HUES48 (cell line): ENCODE results near the gene RAD52.

Experiments
- H3K27ac ChIP-seq: one replicate; pipeline ENCODE4 v1.7.0; 2013; ENCODE audit warnings: low read depth, low read length, inconsistent platforms
- H3K27me3 ChIP-seq: 2 replicates; pipeline ENCODE4 v1.6.1; 2013; ENCODE audit warnings: mild to moderate bottlenecking, low read length; ENCODE audit not compliant: control insufficient read depth, insufficient read depth
- H3K36me3 ChIP-seq: 2 replicates; pipeline ENCODE4 v1.6.1; 2013; ENCODE audit warnings: low read length; ENCODE audit not compliant: control insufficient read depth, insufficient read depth
- H3K4me1 ChIP-seq: 2 replicates; pipeline ENCODE4 v1.6.1; 2013; ENCODE audit warnings: mild to moderate bottlenecking, low read length; ENCODE audit not compliant: control insufficient read depth, insufficient read depth
- H3K4me3 ChIP-seq: 2 replicates; pipeline ENCODE4 v1.5.1; 2013; ENCODE audit warnings: mild to moderate bottlenecking, low read depth, low read length
- H3K9ac ChIP-seq: 2 replicates; pipeline ENCODE4 v1.6.1; 2013; ENCODE audit warnings: mild to moderate bottlenecking, low read depth, low read length, moderate library complexity
- H3K9me3 ChIP-seq: 2 replicates; pipeline ENCODE4 v1.6.1; 2013; ENCODE audit warnings: low read length; ENCODE audit not compliant: control insufficient read depth, insufficient read depth

RAD52 gene

DNA sequence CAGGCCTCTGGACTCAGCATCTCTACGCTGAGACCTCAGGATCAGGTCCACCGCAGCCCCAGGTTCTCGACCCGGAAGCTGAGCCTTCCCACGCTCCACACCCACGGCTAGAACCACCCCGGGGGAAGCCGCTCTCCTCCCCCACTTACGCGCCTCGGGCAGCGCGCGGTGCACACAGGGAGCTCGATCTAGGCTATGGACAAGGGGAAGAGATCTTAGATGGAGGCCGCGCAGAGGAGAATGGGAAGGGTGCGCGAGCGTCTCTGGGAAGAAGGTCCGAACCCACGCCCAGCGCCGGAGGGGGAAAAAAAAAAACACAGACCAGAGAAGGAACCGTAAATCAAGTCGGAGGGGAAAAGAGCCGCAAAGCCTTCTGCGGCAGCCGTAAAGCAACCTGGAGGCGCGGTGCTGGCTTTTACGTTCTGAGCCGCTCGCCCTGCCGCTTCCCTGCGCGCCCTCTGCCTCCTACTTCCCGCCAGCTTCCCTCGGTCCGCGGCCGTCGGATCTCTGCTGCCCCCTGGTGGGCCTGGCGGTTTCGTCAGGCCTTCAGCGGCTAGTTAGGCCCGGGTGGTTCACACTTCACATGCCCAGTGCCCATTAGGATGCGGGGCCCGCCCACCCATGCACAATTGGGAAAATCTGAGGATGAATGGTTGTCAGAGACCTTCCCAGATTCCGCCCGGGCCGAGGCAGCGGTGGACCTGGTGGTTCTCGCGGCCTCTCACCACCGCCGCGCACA lies at the start of gene RAD52:
Gene RAD52 (minus strand): TSS at position 242 of the 739 bp plus-strand sequence. CDS start 16,636 bp downstream, outside the sequence.
- Histone ChIP-seq H3K9ac (peak within 1 kb of the TSS; percentile 92), H3K9me3 (no peaks in the 10 kb centered on the region)

DNA sequence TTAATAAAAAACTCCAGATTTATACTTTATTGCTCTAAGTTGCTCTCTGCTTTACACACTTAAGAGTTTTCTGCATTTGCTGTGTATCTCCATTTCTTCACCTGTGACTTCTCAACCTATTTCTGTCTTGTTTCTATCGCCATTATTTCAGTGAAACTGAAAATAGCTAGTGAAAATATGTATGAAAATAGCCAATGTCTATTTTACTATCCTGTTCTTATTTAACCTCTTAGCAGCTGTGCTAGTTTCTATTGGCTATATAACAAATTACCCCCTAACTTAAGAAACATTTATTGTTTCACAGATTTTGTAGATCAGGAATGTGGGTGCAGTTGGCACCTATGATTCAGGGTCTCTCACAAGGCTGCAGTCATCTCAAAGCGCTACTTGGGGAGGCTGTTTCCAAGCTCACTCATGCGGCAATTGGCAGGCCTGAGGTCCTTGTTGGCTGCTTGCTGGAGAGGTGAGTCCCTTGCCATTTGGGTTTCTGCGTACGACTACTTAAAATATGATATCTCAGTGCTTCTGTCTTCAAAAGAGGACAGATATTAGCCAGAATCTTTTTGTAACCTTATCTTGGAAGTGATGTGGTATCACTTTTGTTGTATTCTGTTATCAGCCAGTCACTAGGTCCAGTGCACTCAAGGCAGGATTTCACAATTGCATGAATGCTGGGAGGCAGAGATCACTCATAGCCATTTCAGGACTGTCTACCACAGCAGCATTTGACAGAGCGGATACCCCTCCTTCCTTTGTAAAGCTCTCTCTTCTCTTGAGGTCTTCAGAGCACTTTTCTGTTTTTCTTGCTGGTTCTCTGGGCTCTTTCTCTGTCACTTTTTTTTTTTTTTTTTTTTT lies 48.8 kb upstream of the RAD52 start:
- no peak overlapping the region for H3K9ac ChIP-seq
- no peak overlapping the region for H3K4me3 ChIP-seq
- H3K27me3 ChIP-seq: no peaks in the 10 kb centered on the region
- H3K36me3 ChIP-seq: peaks cover 5% of the 10 kb centered on the region; the same call in 1 of the 2 replicates
- peaks cover under 1% of the 10 kb centered on the region; the same call in 1 of the 2 replicates for H3K4me1 ChIP-seq
- H3K9me3 ChIP-seq: no peaks in the 10 kb centered on the region
- no peak overlapping the region for H3K27ac ChIP-seq

More for the DNA sequence above, at the start of gene RAD52:
- peak within 1 kb of the TSS; percentile 97 for H3K27ac ChIP-seq
- peak within 1 kb of the TSS; percentile 94 for H3K4me3 ChIP-seq
- no peaks in the 10 kb centered on the region for H3K27me3 ChIP-seq
- no peaks in the 10 kb centered on the region for H3K36me3 ChIP-seq
- no peaks in the 10 kb centered on the region for H3K4me1 ChIP-seq

- no peaks in the 10 kb centered on the region for H3K27me3 ChIP-seq
- H3K4me1 ChIP-seq: peaks cover 4% of the 10 kb centered on the region; the same call in 1 of the 2 replicates
- no peak overlapping the region for H3K27ac ChIP-seq
- no peaks in the 10 kb centered on the region for H3K9me3 ChIP-seq
- peaks cover 5% of the 10 kb centered on the region; the same call in 1 of the 2 replicates for H3K36me3 ChIP-seq
- no peak overlapping the region for H3K4me3 ChIP-seq
- no peak overlapping the region for H3K9ac ChIP-seq
These were observed 48.0 kb upstream of the RAD52 start for GRCh38 chr12:997505-997904.

GRCh38 chr12:996881-997280 lies 47.4 kb upstream of the RAD52 start:
- Histone ChIP-seq H3K27me3 (no peaks in the 10 kb centered on the region), H3K9me3 (no peaks in the 10 kb centered on the region), H3K4me1 (peaks cover 5% of the 10 kb centered on the region; the same call in 1 of the 2 replicates), H3K4me3 (no peak overlapping the region), H3K36me3 (peaks cover 5% of the 10 kb centered on the region; the same call in 1 of the 2 replicates), H3K9ac (no peak overlapping the region), H3K27ac (no peak overlapping the region)

DNA sequence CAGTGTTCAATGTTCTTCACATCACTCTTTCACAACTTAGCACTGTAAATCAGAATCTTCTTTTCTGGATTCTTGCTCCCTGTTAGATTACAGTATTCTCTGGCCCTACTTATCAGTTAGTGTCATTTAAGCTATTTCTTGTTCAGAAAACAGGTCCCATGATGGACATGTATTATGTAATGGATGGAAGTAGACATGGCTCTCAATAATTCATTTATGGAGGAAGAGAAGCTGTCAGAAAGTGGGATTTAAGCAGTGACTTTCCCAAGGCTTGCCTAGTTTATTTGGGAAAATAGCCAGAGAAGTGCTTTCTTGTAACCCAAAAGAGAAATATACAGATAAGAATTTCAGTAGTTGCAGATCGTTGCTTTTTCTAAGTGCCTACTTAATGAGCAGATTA lies 43.2 kb upstream of the RAD52 start:
- 0 out of 2 replicates have a peak overlapping the region, but pooled peaks have one; percentile 82 for H3K9ac ChIP-seq
- H3K4me3 ChIP-seq: peak overlapping the region; percentile 96
- H3K27me3 ChIP-seq: 0 out of 2 replicates have a peak, but pooled peaks cover 2% of the 10 kb centered on the region
- H3K9me3 ChIP-seq: no peaks in the 10 kb centered on the region
- no peak overlapping the region for H3K27ac ChIP-seq
- H3K36me3 ChIP-seq: no peaks in the 10 kb centered on the region
- H3K4me1 ChIP-seq: peaks cover 19% of the 10 kb centered on the region

DNA sequence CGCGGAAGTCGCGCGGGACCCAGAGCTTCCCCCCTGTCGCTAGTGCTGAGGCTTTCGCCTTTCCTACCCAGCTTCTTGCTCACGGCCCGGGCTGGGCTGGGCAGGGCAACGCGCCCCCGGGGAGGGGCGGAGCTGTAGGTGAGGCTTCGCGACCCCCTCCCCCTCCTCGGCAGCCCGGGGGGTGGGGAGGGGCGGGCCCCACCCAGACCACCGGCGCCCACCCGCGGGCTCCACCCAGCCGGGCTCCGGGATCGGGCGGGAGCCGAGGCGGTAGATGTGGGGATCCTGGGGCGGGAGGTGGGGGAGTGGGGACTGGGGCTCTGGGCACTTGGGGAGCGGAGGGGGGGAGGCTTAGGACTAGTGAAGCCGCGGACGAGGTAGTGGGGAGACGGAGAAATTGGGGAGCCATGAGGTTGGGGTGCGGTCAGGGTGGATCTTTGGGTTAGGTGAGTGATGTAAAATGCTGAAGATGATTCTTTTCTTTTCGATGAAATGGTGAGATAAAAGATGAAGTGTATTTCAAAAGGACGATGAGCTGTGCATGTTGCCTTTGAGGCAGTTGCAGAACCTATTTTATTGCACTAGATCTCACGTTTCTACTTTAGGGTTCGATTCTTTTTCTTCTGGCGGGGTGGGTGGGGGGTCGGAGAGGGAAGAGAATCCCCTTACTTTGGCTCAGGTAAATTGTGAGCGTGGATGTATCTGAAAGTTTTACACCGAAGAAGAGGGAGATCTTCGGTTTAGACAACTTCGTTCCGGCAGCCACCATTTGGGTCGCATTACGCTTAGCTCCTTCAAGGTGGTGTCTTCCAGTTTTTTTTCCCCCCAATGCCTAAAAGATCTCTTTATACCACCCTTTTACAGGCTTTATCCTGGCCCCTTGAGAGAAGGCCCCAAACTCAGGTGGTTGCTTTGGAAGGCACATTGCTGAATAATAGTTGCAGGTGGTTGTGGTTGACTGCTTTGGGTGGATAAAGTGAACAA lies 42.1 kb upstream of the RAD52 start:
- Histone ChIP-seq H3K36me3 (no peaks in the 10 kb centered on the region), H3K27ac (peak overlapping the region; percentile 84), H3K9ac (peak overlapping the region; percentile 82), H3K4me3 (peak overlapping the region; percentile 96), H3K27me3 (0 out of 2 replicates have a peak, but pooled peaks cover 2% of the 10 kb centered on the region), H3K9me3 (no peaks in the 10 kb centered on the region), H3K4me1 (peaks cover 19% of the 10 kb centered on the region)

DNA sequence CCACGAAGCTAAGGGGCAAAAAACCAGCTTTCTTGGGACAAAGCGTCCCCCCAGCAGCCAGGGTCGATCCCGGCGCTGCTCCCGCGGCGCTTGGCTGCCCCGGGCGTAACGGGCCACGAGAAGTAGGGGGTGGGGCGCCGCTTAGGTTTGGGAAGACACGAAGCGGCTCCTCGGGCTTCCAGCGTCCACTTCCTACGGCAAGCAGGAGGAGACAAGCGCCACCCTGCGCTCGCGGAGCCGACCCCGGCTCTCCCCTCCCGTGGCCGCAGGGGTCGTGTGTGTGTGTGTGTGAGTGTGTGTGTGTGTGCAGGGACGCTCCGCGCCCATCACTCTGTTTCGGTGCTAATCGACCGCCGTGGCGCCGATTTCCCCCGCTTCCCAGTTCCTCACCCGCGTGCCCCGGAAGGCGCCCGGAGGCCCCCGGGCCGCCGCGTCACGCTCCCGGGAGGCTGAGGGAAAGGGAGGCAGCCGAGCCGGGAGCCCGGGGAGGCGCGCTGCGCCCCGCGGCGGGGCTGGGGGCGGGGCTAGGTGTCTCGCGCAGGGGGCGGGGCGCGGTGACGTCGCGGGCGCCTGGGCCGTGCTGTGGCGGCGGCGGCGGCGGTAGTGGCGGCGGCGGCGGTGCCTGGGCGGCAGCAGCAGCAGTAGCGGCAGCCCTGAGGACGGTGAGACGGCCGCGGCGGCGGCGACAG lies 41.3 kb upstream of the RAD52 start, which contains the start of gene ERC1:
Gene ERC1 (plus strand): TSS at position 563 of the 689 bp plus-strand sequence. CDS start 36,681 bp downstream, outside the sequence.
- Histone ChIP-seq H3K9ac (peak within 1 kb of the TSS; percentile 94), H3K27me3 (0 out of 2 replicates have a peak, but pooled peaks cover 2% of the 10 kb centered on the region), H3K4me1 (peaks cover 19% of the 10 kb centered on the region), H3K27ac (peak within 1 kb of the TSS; percentile 84), H3K9me3 (no peaks in the 10 kb centered on the region), H3K4me3 (peak within 1 kb of the TSS; percentile 96), H3K36me3 (no peaks in the 10 kb centered on the region)

DNA sequence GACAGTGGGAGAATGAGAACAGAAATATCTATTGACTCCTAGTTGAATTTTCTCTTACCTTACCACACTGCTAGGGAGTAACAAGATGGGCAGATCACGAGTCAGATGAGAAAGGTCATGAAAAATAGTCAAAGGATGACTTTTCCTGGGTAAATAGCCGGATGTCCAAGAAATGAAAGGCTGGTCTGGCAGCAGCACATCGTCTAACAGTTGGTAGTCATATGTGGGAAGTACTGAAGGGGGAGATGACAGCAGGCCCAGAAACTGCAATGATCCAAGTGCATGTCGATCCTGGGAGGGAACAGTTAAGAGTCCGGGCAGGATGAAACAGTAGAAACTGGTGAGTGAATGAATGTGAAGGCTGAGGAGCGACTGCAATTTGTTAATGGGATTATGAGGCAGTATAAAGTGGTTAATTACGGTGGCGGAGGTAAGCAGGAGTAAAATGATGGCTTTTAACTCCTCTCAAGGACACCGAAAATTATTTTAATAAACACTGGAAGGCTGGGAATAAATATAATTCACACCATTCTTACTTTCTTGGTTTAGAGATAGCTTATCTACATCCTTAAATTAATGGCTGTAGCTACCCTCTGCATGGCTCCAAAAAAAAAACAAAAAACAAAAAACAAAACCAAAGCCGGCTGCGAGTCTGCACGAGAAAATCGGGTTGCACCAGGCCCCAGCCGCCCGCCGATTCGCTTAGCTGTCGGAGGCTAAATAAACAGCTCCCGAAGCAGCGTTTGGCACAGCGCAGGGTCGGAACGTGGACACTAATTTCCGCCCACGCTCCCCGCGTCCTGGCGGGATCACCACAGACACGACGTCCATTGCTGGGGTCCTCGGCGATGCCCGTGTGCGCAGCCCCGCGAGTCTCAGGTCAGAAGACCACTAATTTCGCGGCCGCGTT lies 40.5 kb upstream of the RAD52 start:
- H3K27me3 ChIP-seq: 0 out of 2 replicates have a peak, but pooled peaks cover 2% of the 10 kb centered on the region

DNA sequence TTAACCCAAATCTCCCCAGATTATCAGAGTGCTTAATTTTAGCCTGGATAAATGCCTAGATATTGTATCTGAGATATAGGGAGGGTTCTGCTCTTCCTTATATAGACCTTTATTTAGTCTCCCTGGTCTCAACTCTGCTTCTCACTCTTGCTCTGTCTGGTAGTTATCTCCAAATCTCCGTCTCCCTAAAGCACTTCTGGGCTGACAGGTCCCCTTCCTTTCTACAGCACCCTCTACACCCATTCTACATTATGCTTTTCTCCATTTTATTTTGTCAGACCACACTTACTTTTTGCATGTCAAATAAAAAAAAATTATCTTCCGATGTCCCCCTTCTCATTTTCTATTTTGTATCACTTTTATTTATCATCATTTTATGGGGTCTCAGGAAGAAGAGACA lies 39.6 kb upstream of the RAD52 start:
- peaks cover 19% of the 10 kb centered on the region for H3K4me1 ChIP-seq
- no peak overlapping the region for H3K4me3 ChIP-seq
- no peak overlapping the region for H3K9ac ChIP-seq
- 0 out of 2 replicates have a peak, but pooled peaks cover 2% of the 10 kb centered on the region for H3K27me3 ChIP-seq
- no peaks in the 10 kb centered on the region for H3K9me3 ChIP-seq
- H3K36me3 ChIP-seq: no peaks in the 10 kb centered on the region
- H3K27ac ChIP-seq: no peak overlapping the region

More for the DNA sequence above, 40.5 kb upstream of the RAD52 start:
- Histone ChIP-seq H3K27ac (peak overlapping the region; percentile 84), H3K9ac (peak overlapping the region; percentile 94), H3K9me3 (no peaks in the 10 kb centered on the region), H3K4me1 (peaks cover 19% of the 10 kb centered on the region), H3K36me3 (no peaks in the 10 kb centered on the region), H3K4me3 (peak overlapping the region; percentile 96)
